Naive thymus-derived CD8-positive, alpha-beta T cell (primary cell): Measurements from ENCODE around the gene LIG3. TPM values are rescaled to one million over a fixed set of nuclear protein-coding genes. Genes with fewer than 3 reads are reported as not detected.
A peak's percentile ranks its signal among the peaks of the same experiment; 100 is the strongest.
"Not testable (repeated sequence)": the region's sequence is repeated elsewhere in the genome, so short reads cannot be mapped to it uniquely, and the experiment has no call there.

Experiments used
- ATAC-seq, 2 donors: fragments of 150-1000 bp; cut with Tn5 transposase in 1 of 2; sonication (Bioruptor Pico), chemical (Tn5 transposase) in 1 of 2; 1 replicate in 1 of 2; 2 replicates in 1 of 2; pipeline ENCODE4 v1.10.0; 2021; ENCODE audit warnings: mild to moderate bottlenecking in 2 of 2, moderate library complexity in 2 of 2
- POLR2A ChIA-PET: fragments of 350-600 bp; sonication (Branson Sonifier 250); formaldehyde crosslinking; loops from one replicate; lab custom pipeline; 2021; ENCODE audit warnings: antibody characterized with exemption; lab: Charles Lee
- DNase-seq, 10 donors: peaks; one replicate each; pipeline versions ENCODE4 v3.0.0 to v3.0.0-alpha.2; 2020 to 2022
- H3K27ac Mint-ChIP-seq, 10 donors: one replicate each; pipeline ENCODE4 v1.8.0; 2020 to 2022; ENCODE audit warnings: mild to moderate bottlenecking in 10 of 10, mixed read lengths in 10 of 10, moderate library complexity in 4 of 10, inconsistent platforms in 1 of 10
- H3K27me3 Mint-ChIP-seq, 5 donors: one replicate each; pipeline ENCODE4 v1.8.0; 2021 to 2022; ENCODE audit warnings: mixed read lengths in 5 of 5
- H3K36me3 Mint-ChIP-seq, 3 donors: one replicate each; pipeline ENCODE4 v1.8.0; 2020 to 2022; ENCODE audit warnings: mixed read lengths in 3 of 3, mild to moderate bottlenecking in 2 of 3, inconsistent platforms in 1 of 3
- H3K4me1 Mint-ChIP-seq, 4 donors: one replicate each; pipeline ENCODE4 v1.8.0; 2021 to 2022; ENCODE audit warnings: mixed read lengths in 4 of 4
- H3K4me3 Mint-ChIP-seq, 10 donors: one replicate each; pipeline ENCODE4 v1.8.0; 2020 to 2022; ENCODE audit warnings: mild to moderate bottlenecking in 10 of 10, mixed read lengths in 10 of 10, moderate library complexity in 6 of 10, inconsistent platforms in 1 of 10
- H3K9me3 Mint-ChIP-seq, 9 donors: one replicate each; pipeline ENCODE4 v1.8.0; 2020 to 2022; ENCODE audit warnings: mixed read lengths in 9 of 9, mild to moderate bottlenecking in 3 of 9, inconsistent platforms in 1 of 9, moderate library complexity in 1 of 9
- polyA plus RNA-seq, 3 donors: library from polyadenylated mRNA; unstranded; fragments of 300-500 nt; fragmentation: Illumina TruSeq; gene quantifications; one replicate each; pipeline ENCODE4 v1.2.3, GENCODE V29; 2021
- total RNA-seq, 8 experiments: library from RNA in 2 of 8; stranded (reverse) in 2 of 8; gene quantifications; one replicate each; pipeline ENCODE4 v1.2.3 and lab custom pipeline; 2021 to 2026

LIG3 gene
- total and polyA plus RNA-seq, 5 experiments from 2014 or later, result 12.2 to 51.7 (median 15.2) TPM

DNA sequence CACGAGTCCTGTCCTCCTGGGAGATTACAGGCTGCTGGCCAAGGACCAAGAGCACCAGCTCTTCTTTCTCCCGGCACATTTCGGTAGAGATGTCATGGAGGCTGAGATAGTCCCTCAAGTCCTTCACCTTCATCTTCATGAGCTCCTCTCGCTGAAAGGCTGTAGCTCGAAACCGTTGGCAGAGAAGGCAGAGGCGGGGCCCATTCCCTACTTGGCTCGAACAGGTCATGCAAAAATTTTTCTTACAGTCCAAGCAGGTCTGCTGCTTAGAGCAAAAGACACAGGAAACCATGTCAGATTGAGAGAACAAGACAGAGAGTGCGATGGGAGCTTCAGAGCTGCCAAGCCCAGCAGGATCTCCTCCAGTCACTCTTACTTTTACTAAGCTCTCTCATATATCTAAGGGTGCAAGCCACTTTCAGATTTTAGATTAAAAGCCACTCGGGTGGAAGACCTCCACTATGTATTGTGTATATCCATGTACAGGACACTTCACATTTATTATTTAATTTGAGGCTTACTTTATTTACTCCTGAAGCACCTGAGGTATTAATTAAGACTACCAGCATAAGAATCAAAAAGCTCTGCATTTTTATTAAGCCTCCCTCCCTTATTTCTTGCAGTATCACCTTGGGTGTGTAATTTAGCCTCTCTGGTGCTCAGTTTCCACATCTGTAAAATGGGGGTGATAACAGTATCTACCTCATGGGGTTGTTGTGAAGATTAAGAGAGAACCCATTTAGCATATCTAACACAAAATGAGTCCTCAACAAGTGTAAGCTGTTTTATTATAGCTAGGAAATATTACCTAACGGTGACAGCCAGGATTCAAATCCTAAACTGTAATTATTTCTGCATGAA, 41.4 kb downstream of the LIG3 start:
- H3K4me1 Mint-ChIP-seq, result peaks cover 11 to 60% (median 53%) of the 10 kb centered on the region in 4 donors
- DNase-seq (no peak), ATAC-seq (no peak)
- H3K9me3 Mint-ChIP-seq, result no peaks in the 10 kb centered on the region
- peak overlapping the region in 3 of 10 donors; percentile 20 to 67 (median 66) for H3K4me3 Mint-ChIP-seq
- H3K27me3 Mint-ChIP-seq, result no peaks in the 10 kb centered on the region
- H3K27ac Mint-ChIP-seq, result peak overlapping the region; percentile 94 to 99 (median 96)
- POLR2A ChIA-PET, result interaction anchor here (1.1 to 3.6 kb wide), 15 partner anchors 10 to 67 kb away, joined by 3 to 39 read pairs (median 7); partner anchors contain the start of genes CCT6B, LIG3, RFFL and ZNF830
- H3K36me3 Mint-ChIP-seq, result peaks cover 0 to 62% (median 10%) of the 10 kb centered on the region in 3 donors

- peak; percentile 23 to 77 (median 50) for DNase-seq
- Mint-ChIP-seq H3K4me3 (peak overlapping the region; percentile 36 to 79 (median 68)), H3K9me3 (no peaks in the 10 kb centered on the region), H3K4me1 (peaks cover 15 to 60% (median 50%) of the 10 kb centered on the region in 4 donors), H3K27ac (peak overlapping the region; percentile 94 to 99 (median 96)), H3K27me3 (no peaks in the 10 kb centered on the region), H3K36me3 (peaks cover 0 to 53% (median 8%) of the 10 kb centered on the region in 3 donors)
- POLR2A ChIA-PET, result interaction anchor here (0.7 to 3.6 kb wide), 24 partner anchors 9 to 787 kb away, joined by 3 to 39 read pairs (median 6); partner anchors contain the start of genes CCT6B, LIG3, RFFL and TAF15
- peak; percentile 98 to 100 for ATAC-seq
Observed at GRCh38 chr17:35022536-35023063, 42.3 kb downstream of the LIG3 start.

DNA sequence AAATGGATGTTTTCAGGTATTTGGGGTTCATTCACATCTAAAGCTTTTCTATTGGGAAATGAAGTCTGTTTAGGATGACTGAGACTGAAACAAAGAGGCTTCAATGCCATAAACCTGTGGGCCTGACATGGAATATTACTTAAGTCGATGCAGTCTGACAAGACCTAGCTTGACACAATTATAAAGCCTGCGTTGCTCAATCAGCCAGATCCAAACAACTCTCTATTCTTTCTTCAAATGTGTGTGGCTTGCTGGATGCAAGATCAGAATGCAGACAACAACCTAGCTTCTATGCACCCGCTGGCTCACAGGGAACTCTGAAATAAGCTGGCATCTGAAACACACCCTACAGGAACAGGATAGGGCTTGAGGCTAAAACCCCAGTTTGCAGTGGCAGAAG, 43.2 kb downstream of the LIG3 start:
- DNase-seq (no peak), ATAC-seq (no peak)
- Mint-ChIP-seq H3K27ac (peak overlapping the region; percentile 94 to 99 (median 96)), H3K4me1 (peaks cover 15 to 61% (median 49%) of the 10 kb centered on the region in 4 donors), H3K4me3 (peak overlapping the region in 2 of 10 donors; percentile 39 to 48), H3K9me3 (no peaks in the 10 kb centered on the region), H3K27me3 (no peaks in the 10 kb centered on the region), H3K36me3 (peaks cover 0 to 44% (median 8%) of the 10 kb centered on the region in 3 donors)
- POLR2A ChIA-PET, result interaction anchor here (0.7 to 3.6 kb wide), 14 partner anchors 8 to 96 kb away, joined by 3 to 39 read pairs (median 7); partner anchors contain the start of genes LIG3 and RFFL

GRCh38 chr17:35025541-35025940, 45.2 kb downstream of the LIG3 start:
- POLR2A ChIA-PET, result interaction anchor here (0.5 kb wide), 1 partner anchor 211 kb away, joined by 3 read pairs; no protein-coding TSS in a partner anchor
- H3K36me3 Mint-ChIP-seq, result peaks cover 0 to 27% (median 6%) of the 10 kb centered on the region in 3 donors
- DNase-seq, result no peak
- H3K27me3 Mint-ChIP-seq, result no peaks in the 10 kb centered on the region
- peaks cover 18 to 56% (median 49%) of the 10 kb centered on the region in 4 donors for H3K4me1 Mint-ChIP-seq
- no peaks in the 10 kb centered on the region for H3K9me3 Mint-ChIP-seq
- H3K27ac Mint-ChIP-seq, result peak overlapping the region in 8 of 10 donors; percentile 25 to 99 (median 67)
- ATAC-seq, result no peak
- H3K4me3 Mint-ChIP-seq, result no peak overlapping the region

GRCh38 chr17:35028097-35028496, 47.8 kb downstream of the LIG3 start:
- Mint-ChIP-seq H3K27ac (peak overlapping the region in 6 of 10 donors; percentile 23 to 80 (median 48)), H3K4me1 (peaks cover 25 to 44% (median 41%) of the 10 kb centered on the region in 4 donors), H3K36me3 (peaks cover 0 to 30% (median 9%) of the 10 kb centered on the region in 3 donors)
- DNase-seq, H3K27me3 Mint-ChIP-seq, H3K4me3 Mint-ChIP-seq, ATAC-seq, H3K9me3 Mint-ChIP-seq: not testable (repeated sequence)
- POLR2A ChIA-PET, result interaction anchor here (0.6 to 1.6 kb wide), 2 partner anchors 45 to 47 kb away, joined by 3 to 9 read pairs; partner anchors contain the start of gene LIG3

DNA sequence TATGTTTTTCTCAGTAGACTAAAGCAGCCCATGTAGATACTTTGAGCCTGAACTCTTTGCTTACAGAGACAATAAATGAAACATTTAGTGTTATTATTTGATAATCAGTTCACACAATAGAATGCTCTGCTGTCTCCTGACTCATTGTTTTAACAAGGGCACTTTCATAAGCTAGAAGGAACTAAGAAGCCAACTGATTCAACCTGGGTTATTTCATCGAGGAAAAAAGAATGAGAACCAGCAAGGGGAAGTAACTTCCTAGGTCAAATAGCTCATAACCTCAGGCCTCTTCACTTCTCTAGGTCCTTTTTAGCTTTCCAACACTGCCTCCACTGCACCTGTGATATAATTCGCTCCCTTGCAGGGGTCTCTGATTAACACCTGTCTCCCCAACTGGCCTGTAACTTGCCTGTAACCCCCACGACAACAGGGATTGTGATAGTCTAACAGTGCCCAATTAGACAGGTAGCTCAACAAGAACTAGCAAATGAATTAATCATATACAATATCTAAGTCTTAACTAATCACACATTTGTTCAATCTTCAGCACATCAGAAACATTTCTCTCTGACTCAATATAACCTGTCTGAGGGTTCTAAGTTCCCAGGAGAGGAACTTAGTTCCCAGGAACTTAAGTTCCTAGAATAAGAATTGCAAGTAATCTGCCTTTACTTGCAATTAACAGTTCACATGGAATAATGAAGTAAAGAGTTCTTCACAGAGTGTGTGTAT, 48.4 kb downstream of the LIG3 start:
- POLR2A ChIA-PET, result interaction anchor here (0.6 to 1.6 kb wide), 3 partner anchors 14 to 48 kb away, joined by 3 to 9 read pairs (median 3); partner anchors contain the start of gene LIG3
- peak overlapping the region in 8 of 10 donors; percentile 3 to 88 (median 64) for H3K27ac Mint-ChIP-seq
- DNase-seq, result no peak
- no peaks in the 10 kb centered on the region for H3K9me3 Mint-ChIP-seq
- peaks cover 24 to 42% (median 37%) of the 10 kb centered on the region in 4 donors for H3K4me1 Mint-ChIP-seq
- ATAC-seq, result no peak
- peaks cover 0 to 32% (median 9%) of the 10 kb centered on the region in 3 donors for H3K36me3 Mint-ChIP-seq
- H3K27me3 Mint-ChIP-seq, result no peaks in the 10 kb centered on the region
- H3K4me3 Mint-ChIP-seq, result no peak overlapping the region

- Mint-ChIP-seq H3K27me3 (no peaks in the 10 kb centered on the region), H3K27ac (peak overlapping the region in 1 of 10 donors; percentile 29), H3K9me3 (no peaks in the 10 kb centered on the region), H3K4me1 (peaks cover 23 to 34% (median 27%) of the 10 kb centered on the region in 4 donors), H3K36me3 (peaks cover 0 to 22% (median 9%) of the 10 kb centered on the region in 3 donors), H3K4me3 (no peak overlapping the region)
- ATAC-seq, result no peak
- DNase-seq, result no peak
- POLR2A ChIA-PET, result interaction anchor here (1.0 to 1.1 kb wide), 2 partner anchors 7 to 10 kb away, joined by 3 to 5 read pairs; no protein-coding TSS in a partner anchor
Observed at GRCh38 chr17:35030780-35031179, 50.5 kb downstream of the LIG3 start.

GRCh38 chr17:35038453-35038852, 58.1 kb downstream of the LIG3 start:
- ATAC-seq (no peak), DNase-seq (no peak)
- Mint-ChIP-seq H3K4me3 (no peak overlapping the region), H3K27ac (peak overlapping the region in 1 of 10 donors; percentile 22), H3K9me3 (no peaks in the 10 kb centered on the region), H3K4me1 (peaks cover 11 to 44% (median 28%) of the 10 kb centered on the region in 4 donors), H3K27me3 (no peaks in the 10 kb centered on the region), H3K36me3 (peaks cover 0 to 15% (median 0%) of the 10 kb centered on the region in 3 donors)
- POLR2A ChIA-PET, result no interaction called here

- no peak for DNase-seq
- no peak for ATAC-seq
- no peaks in the 10 kb centered on the region for H3K27me3 Mint-ChIP-seq
- no peaks in the 10 kb centered on the region for H3K9me3 Mint-ChIP-seq
- peaks cover 0 to 8% (median 0%) of the 10 kb centered on the region in 3 donors for H3K36me3 Mint-ChIP-seq
- peaks cover 20 to 66% (median 55%) of the 10 kb centered on the region in 4 donors for H3K4me1 Mint-ChIP-seq
- H3K4me3 Mint-ChIP-seq, result peak overlapping the region in 1 of 10 donors; percentile 24
- peak overlapping the region in 7 of 10 donors; percentile 29 to 85 (median 44) for H3K27ac Mint-ChIP-seq
- POLR2A ChIA-PET, result interaction anchor here (1.0 to 3.2 kb wide), 6 partner anchors 9 to 42 kb away, joined by 3 to 18 read pairs (median 5); no protein-coding TSS in a partner anchor
Observed at GRCh38 chr17:35041390-35041789, 61.1 kb downstream of the LIG3 start.

GRCh38 chr17:35044181-35044580, 63.9 kb downstream of the LIG3 start:
- peaks cover 0 to 3% (median 0%) of the 10 kb centered on the region in 3 donors for H3K36me3 Mint-ChIP-seq
- peak overlapping the region; percentile 72 to 99 (median 94) for H3K27ac Mint-ChIP-seq
- POLR2A ChIA-PET, result interaction anchor here (0.6 to 3.5 kb wide), 4 partner anchors 19 to 42 kb away, joined by 3 to 18 read pairs (median 3); partner anchors contain the start of gene RFFL
- H3K4me3 Mint-ChIP-seq, result peak overlapping the region in 2 of 10 donors; percentile 22 to 81
- ATAC-seq, result no peak
- DNase-seq, result no peak
- H3K4me1 Mint-ChIP-seq, result peaks cover 31 to 75% (median 70%) of the 10 kb centered on the region in 4 donors
- no peaks in the 10 kb centered on the region for H3K27me3 Mint-ChIP-seq
- H3K9me3 Mint-ChIP-seq, result no peaks in the 10 kb centered on the region

GRCh38 chr17:35045458-35045979, 65.2 kb downstream of the LIG3 start:
- Mint-ChIP-seq H3K4me1 (peaks cover 30 to 83% (median 73%) of the 10 kb centered on the region in 4 donors), H3K27ac (peak overlapping the region; percentile 92 to 99 (median 96)), H3K4me3 (peak overlapping the region; percentile 70 to 91 (median 81))
- not testable (repeated sequence) for H3K27me3 Mint-ChIP-seq, H3K9me3 Mint-ChIP-seq, DNase-seq, H3K36me3 Mint-ChIP-seq, ATAC-seq
- POLR2A ChIA-PET, result interaction anchor here (0.9 to 3.5 kb wide), 5 partner anchors 13 to 65 kb away, joined by 3 to 18 read pairs (median 4); partner anchors contain the start of genes LIG3 and RFFL
